C4-2B (cell line): ENCODE measurements around the gene CALHM1.
A peak's percentile ranks its signal among the peaks of the same experiment; 100 is the strongest.

Experiments
- H3K27ac ChIP-seq: fragments of 450-650 bp; 2 replicates; pipeline ENCODE4 v1.5.1; 2017
- ZFX ChIP-seq: fragments of 450-650 bp; IDR thresholded peaks from 2 replicates; pipeline ENCODE4 v1.6.1; 2017
- TF ChIP-seq, protein P1 (sequence below): fragments of 450-650 bp; conservative IDR thresholded peaks from 2 replicates; pipeline ENCODE4 v1.5.1; 2017; ENCODE audit warnings: mild to moderate bottlenecking

CALHM1 gene

DNA sequence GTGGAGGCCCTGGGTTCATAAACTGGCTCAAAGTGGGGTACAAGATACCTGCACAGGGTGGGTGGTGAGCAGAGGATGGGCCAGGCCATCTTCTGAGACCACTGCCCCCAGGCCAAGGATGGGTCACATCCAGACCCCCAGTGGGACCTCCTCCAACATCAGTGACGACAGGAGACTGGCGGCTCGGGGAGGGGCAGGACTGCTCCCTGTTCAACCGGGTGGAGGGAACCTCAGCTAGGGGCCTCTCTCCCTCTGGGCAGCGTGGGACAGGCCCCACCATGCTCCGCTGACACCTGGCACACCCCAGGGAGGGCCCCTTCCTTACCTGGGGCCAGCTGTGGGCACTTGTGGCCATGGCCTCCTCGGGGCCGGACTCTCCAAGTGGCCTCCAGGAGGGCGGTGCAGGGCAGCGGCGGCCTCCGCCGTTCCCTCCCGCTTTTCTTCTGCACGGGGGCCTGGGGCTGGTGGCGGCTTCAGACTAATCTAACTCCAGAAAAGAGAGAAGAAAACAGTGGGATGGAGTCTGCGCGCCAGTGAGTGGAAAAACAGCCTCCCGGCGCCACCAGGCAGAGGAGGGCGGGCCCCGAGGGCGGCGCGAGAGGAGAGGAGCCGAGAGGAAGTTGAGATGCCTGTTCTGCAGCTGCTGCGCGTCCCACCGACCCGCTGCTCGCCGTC lies 6.7 kb downstream of the CALHM1 start, which contains the start of gene CALHM2:
Gene CALHM2, minus strand, starts transcription at position 540 of the 675 bp plus-strand sequence. CDS start 2,429 bp downstream, outside the sequence.
- peak within 1 kb of the TSS; percentile 17; the same call in 1 of the 2 replicates for H3K27ac ChIP-seq
- TF ChIP-seq ZFX: no peak
- TF ChIP-seq, protein P1, sequence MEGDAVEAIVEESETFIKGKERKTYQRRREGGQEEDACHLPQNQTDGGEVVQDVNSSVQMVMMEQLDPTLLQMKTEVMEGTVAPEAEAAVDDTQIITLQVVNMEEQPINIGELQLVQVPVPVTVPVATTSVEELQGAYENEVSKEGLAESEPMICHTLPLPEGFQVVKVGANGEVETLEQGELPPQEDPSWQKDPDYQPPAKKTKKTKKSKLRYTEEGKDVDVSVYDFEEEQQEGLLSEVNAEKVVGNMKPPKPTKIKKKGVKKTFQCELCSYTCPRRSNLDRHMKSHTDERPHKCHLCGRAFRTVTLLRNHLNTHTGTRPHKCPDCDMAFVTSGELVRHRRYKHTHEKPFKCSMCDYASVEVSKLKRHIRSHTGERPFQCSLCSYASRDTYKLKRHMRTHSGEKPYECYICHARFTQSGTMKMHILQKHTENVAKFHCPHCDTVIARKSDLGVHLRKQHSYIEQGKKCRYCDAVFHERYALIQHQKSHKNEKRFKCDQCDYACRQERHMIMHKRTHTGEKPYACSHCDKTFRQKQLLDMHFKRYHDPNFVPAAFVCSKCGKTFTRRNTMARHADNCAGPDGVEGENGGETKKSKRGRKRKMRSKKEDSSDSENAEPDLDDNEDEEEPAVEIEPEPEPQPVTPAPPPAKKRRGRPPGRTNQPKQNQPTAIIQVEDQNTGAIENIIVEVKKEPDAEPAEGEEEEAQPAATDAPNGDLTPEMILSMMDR: no peak

GRCh38 chr10:103451091-103451813 lies 7.4 kb downstream of the CALHM1 start:
- H3K27ac ChIP-seq: peak overlapping the region; percentile 17; the same call in 1 of the 2 replicates

DNA sequence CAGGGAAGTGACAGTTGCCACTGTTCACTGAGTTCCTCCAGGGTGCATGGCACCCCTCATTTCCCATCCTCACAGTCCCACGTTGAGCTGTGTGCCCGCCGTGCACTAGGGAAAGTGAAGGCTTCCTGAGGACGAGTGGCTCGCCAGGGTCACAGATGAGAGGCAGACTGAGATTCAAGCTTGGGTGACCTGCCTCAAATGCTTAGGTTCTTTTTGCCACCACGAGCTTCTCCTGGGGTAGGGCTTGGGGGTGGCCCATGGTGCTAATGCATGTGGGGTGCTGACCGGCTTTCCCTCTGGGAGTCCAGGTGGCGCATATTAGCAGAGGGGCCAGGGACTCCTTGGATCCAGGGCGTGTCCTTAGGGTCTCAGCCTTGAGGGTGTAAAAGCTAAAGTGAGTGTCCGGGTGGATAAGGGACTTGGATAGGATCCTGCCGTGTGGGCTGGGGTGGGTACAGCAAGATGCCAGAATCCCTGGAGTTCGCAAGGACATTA lies 8.5 kb downstream of the CALHM1 start:
- H3K27ac ChIP-seq: no peak overlapping the region
- TF ChIP-seq ZFX: no peak
- TF ChIP-seq, protein P1: no peak

More at GRCh38 chr10:103451091-103451813, 7.4 kb downstream of the CALHM1 start:
- TF ChIP-seq, protein P1: no peak
- TF ChIP-seq ZFX: no peak

- TF ChIP-seq, protein P1: no peak
- TF ChIP-seq ZFX: no peak
- H3K27ac ChIP-seq: no peak overlapping the region
These were observed 9.2 kb downstream of the CALHM1 start for GRCh38 chr10:103449208-103450144.

GRCh38 chr10:103448746-103449145 lies 10.0 kb downstream of the CALHM1 start:
- no peak overlapping the region for H3K27ac ChIP-seq
- TF ChIP-seq ZFX: no peak

DNA sequence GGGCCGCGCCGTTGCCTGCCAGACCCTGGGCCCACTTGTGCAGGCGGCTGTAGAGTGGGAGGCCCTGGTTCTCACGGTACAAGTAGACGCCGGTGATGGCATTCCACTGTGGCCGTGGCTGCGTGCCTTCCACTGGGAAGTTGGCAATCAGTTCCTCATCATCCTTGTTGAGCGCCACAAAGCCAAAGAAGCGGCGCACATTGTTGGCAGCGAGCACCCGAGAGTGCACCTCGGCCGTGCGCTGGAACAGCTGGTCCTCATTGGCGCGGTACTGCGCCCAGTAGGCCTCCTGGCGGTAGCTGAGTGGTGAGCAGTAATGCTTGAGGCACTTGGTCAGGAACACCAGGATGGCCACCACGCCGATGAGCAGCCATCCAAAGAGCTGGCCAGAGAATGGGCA lies 11.5 kb downstream of the CALHM1 start:
- no peak overlapping the region for H3K27ac ChIP-seq

More for the DNA sequence above, 11.5 kb downstream of the CALHM1 start:
- TF ChIP-seq, protein P1: no peak
- no peak for TF ChIP-seq ZFX
